ENCODE results near the gene MLYCD.

- TF ChIP-seq JUNB (IDR thresholded peaks at IDR 0.05; ENCODE audit: unreplicated experiment) (no peak), CTCF (conservative IDR thresholded peaks at IDR 0.05; ENCODE audit: low read depth in 2 of 2) (no peak), CREB1 (CRISPR knock-in tag; IDR thresholded peaks at IDR 0.05; ENCODE audit: low read depth) (no peak), EZH2phosphoT487 (IDR thresholded peaks at IDR 0.05; ENCODE audit: unreplicated experiment) (no peak), POLR2AphosphoS5 (IDR thresholded peaks at IDR 0.05; ENCODE audit: low read depth) (no peak)
Observed at GRCh38 chr16:83935858-83936255, 36.9 kb downstream of the MLYCD start.

All from GM23338 (cell line).